Measurements from ENCODE around the gene ANKRD6.
"Not testable (repeated sequence)": the region's sequence is repeated elsewhere in the genome, so short reads cannot be mapped to it uniquely, and the experiment has no call there.

ANKRD6 gene

GRCh38 chr6:89602166-89602565, 169.2 kb downstream of the ANKRD6 start:
- DNase-seq (ENCODE audit: low spot score) = no peak

GRCh38 chr6:89604653-89605052, 171.7 kb downstream of the ANKRD6 start:
- DNase-seq (ENCODE audit: low spot score) = no peak

DNA sequence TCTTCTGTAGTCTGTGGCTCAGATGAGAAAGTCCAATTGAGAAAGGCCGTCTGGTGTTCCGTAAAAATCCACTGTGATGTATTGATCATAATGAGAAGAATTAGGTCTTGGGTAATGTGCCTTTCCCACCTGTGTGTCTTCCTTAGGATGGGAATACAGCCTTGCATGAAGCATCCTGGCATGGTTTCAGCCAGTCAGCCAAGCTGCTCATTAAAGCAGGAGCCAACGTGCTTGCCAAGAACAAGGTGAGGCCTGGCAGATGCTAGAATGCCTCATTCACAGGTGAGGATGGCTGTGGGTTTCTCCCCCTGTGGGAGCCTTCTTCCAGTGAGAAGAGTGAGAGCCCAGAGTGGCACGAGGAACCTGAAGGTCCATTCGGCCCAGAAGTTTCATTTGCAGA, 172.9 kb downstream of the ANKRD6 start:
- DNase-seq (ENCODE audit: low spot score) = no peak

DNA sequence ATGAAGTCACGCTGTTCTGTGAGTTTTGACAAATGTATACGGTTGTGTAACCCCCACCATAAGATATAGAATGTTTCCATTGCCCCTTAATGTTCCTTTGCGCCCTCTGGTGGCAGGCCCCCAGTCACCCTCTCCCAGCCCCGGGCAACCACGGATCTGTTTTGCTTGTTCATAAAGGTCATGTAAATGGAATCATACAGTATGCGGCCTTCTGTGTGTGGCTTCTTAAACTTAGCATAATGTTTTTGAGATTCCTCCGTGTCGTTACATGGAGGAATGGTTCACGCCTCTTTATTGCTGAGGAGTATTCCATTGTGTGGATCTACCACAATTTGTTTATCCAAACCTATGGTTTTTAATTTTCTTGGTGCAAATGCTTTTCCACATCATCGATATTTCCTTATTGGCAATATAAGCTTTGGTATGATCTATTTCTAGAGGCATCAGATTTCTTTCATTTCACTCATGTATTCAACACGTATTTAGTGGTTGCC, 177.2 kb downstream of the ANKRD6 start:
- peak; percentile 51 for DNase-seq (ENCODE audit: low spot score)

DNA sequence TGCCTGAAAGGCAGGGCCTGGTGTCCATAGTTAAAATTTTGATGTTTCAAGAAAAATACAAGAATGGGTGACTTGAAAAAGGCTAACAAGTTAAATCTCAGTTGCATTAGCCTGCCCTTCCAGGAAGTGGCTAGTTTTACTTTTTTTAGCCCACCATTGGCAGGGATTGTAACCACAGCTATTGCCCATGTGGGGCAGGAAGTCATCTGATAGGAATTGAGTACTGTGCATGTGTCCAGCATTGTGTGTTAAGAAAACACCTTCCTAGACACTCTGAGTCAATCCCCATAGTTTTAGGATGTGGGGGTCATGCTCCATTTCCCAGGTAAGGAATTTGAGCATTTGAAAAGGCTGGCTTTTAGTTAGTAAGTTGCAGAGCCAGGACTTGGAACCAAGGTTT, 178.7 kb downstream of the ANKRD6 start:
- no peak for DNase-seq (ENCODE audit: low spot score)

GRCh38 chr6:89612121-89612520, 179.2 kb downstream of the ANKRD6 start:
- no peak for DNase-seq (ENCODE audit: low spot score)

DNA sequence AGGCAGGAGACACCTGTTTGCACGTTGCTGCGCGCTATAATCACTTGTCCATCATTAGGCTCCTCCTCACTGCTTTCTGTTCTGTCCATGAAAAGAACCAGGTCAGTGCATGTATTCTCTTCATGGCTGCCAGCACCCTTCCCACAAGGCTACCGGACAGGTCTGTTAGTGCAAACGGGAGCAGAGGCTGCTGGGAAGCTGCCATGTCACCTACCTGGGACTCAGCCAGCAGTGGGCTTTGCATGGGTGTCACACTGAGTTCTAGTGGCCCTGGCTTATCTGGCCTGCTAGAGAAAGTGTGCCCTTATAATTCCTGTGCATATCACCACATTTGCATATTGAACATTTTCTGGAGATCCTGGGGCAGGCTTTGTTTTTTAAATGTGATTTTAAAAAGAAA, 180.8 kb downstream of the ANKRD6 start:
- no peak for DNase-seq (ENCODE audit: low spot score)

GRCh38 chr6:89615882-89616281, 182.9 kb downstream of the ANKRD6 start:
- DNase-seq (ENCODE audit: low spot score) = no peak

GRCh38 chr6:89616531-89616930, 183.6 kb downstream of the ANKRD6 start:
- no peak for DNase-seq (ENCODE audit: low spot score)

DNA sequence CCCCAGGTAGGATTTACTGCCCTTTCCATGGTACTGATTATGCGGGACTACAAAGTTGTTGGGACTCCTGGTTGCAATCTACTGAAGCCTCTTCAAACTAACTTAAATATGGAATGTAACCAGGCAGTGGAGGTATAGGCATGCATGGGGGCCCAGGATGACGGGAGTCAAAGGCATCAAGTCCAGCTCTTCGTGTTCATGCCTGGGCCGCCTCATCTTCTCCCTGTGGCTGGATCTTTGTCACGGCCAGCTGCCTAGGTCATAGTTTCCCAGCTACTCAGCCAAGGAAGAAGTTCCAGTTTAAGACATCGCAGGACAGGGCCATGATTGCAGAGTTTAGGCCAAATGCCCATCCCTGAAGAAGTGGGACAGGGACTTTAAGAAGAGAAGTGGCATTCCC, 185.1 kb downstream of the ANKRD6 start:
- no peak for DNase-seq (ENCODE audit: low spot score)

GRCh38 chr6:89619567-89619966, 186.6 kb downstream of the ANKRD6 start:
- DNase-seq (ENCODE audit: low spot score) = no peak

DNA sequence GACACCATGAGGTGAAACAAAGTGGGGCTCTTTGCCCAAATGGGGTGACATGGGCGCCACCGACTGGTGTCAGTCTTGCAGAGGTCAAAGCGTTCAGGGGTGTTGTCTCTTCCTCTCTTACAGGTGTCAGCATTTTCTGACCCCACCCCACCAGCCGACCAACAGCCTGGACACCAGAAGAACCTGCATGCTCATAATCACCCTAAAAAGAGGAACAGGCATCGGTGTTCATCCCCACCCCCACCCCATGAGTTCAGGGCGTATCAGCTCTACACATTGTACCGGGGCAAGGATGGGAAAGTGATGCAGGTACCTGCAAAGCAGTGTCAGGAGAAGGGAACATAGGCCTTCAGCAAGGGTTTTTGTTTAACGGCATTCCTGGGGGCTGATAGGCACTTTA, 190.8 kb downstream of the ANKRD6 start:
- DNase-seq (ENCODE audit: low spot score) = no peak

- no peak for DNase-seq (ENCODE audit: low spot score)
Measured at GRCh38 chr6:89630488-89630887, 197.5 kb downstream of the ANKRD6 start.

DNA sequence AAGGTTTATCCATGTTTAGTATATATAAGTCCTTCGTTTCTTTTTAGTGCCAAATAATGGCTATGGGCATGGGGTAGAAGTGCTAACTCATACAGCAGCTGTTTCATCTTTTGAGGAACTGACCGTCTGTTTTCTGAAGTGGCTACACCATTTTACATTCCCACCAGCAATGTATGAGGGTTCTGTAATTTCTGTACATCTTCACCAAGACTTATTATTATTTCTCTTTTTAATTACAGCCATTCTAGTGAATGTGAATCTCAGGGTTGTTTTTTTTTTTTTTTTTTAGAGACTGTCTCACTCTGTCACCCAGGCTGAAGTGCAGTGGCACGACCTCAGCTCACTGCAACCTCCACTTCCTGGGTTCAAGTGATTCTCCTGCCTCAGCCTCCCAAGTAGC, 203.5 kb downstream of the ANKRD6 start:
- not testable (repeated sequence) for DNase-seq (ENCODE audit: low spot score)

DNA sequence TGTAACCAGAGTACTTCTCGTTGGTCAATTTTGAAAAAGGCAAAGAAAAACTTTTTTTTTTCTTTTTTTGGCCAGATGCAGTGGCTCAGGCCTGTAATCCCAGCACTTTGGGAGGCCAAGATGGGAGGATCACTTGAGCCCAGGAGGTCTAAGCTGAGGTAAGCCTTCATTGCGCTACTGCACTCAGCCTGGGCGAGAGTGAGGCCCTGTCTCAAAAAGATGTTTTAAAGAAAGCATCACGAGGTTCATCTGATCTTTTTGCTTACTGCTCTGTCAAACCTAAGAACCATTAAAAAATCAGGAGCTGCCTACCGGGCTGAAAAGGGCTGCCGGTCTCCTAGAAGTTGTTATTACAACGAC, 205.0 kb downstream of the ANKRD6 start:
- DNase-seq (ENCODE audit: low spot score) = no peak

DNA sequence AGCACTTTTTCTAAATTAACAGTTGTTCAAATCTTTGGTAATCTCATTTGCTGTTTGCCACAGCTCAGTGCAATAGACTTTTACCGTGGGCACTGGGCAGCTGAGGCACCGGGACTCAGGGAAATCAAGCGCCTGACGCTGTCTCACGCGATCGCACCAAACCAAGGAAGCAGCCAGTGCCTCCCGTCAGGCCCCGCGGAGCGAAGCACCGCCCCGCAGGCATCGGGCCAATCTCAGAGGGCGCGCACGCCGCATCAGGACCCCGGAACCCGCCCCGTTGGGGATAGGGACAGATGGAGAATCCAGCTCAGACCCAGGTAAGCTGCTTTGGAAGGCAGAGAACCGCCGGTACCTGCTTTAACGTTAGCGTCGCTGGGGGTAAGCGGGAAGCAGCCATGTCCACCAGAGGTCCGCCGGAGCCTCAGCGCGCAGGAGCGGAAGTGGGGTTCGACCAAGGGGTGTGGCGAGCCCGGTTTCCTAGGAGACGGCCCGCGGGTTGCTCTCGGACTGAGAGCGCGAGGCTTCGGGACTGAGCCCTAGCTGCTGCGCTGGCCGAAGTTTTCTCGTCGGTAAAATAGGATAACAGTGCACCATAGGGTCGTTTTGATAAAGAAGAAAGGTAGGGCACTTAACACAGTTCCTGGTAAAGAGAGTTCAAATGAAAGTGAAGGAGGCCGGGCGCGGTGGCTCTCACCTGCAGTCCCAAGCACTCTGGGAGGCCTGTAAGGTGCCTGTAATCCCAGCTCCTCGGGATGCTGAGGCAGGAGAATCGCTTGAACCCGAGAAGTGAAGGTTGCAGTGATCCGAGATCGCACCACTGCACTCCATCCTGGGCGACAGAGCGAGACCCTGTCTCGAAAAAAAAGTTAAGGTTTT, 205.6 kb downstream of the ANKRD6 start, which contains the start of gene LYRM2:
TSS of gene LYRM2 (minus strand) at position 428 of the 876 bp plus-strand sequence. CDS start at position 397, 31 bp downstream.
- peak; percentile 89 for DNase-seq (ENCODE audit: low spot score)

- DNase-seq (ENCODE audit: low spot score) = no peak
Measured at GRCh38 chr6:89640804-89641203, 207.9 kb downstream of the ANKRD6 start.

GRCh38 chr6:89641581-89641980, 208.6 kb downstream of the ANKRD6 start:
- DNase-seq (ENCODE audit: low spot score) = not testable (repeated sequence)

DNA sequence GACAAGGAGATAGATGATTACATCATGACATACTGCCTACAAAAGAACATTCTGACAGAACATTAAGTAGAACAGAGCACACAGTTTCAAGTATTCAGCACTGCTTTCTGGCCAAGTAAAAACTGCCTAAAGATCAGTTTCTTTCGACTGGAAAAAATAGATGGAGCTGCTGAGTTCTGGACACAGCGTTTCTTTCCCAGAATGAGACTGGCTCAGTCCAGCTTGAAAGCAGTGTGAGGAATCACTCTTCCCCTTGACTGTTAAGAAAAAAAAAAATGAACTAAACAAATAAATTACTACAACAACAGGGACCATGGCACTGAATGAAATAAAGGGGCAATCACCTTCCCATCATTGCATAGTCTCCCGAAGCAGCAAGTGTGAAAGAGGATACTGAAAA, 210.0 kb downstream of the ANKRD6 start:
- DNase-seq (ENCODE audit: low spot score) = no peak

- no peak for DNase-seq (ENCODE audit: low spot score)
Measured at GRCh38 chr6:89643406-89643805, 210.5 kb downstream of the ANKRD6 start.

GRCh38 chr6:89644864-89645263, 211.9 kb downstream of the ANKRD6 start:
- DNase-seq (ENCODE audit: low spot score) = no peak

- no peak for DNase-seq (ENCODE audit: low spot score)
Measured at GRCh38 chr6:89649682-89650081, 216.7 kb downstream of the ANKRD6 start.

DNA sequence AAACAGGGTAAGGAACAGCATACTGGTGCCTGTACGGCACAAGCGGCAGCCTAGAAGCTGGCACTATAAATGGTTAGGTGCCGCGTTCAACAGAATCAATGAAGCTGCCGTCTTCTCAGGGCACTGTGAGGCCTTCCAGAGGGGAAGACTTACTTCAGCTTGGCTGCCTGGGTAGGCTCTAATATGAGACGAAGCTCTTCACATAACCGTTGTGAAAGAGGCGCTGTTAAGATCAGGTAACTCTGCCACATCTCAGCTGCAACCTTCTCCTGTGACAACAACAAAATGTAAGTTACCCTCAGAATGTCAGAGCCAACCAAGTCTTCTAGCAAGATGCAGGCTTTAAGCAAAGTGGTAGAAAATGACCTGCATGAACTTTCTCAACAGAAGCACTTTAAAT, 217.6 kb downstream of the ANKRD6 start:
- DNase-seq (ENCODE audit: low spot score) = no peak

DNA sequence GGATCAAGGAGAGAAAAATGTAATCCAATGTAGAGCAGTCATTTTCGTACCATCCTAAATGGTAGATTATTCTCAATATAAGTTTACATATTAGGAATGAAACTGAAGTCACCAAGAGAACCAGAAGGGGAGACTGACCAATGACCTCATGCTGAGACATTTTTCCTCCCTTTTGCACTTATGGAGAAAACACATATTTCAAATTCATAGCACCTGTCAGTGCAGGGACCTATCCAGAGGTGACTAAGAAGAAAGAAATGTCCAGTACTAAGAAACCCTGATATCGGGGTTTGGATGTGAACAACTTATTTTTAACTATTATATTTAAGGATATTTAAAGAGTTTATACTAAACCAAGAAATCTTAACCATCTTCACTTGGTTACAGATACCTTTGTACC, 222.2 kb downstream of the ANKRD6 start:
- DNase-seq (ENCODE audit: low spot score) = no peak

Data from COLO829 (cell line).